NT2/D1 (cell line): ENCODE results near the gene COG4.
"Not testable (repeated sequence)": the region's sequence is repeated elsewhere in the genome, so short reads cannot be mapped to it uniquely, and the experiment has no call there.

Experiments used
- SUZ12 ChIP-seq: IDR thresholded peaks from 2 replicates; pipeline ENCODE4 v1.6.1; 2011; ENCODE audit not compliant: insufficient read length, insufficient read depth; ENCODE audit errors: extremely low read depth
- YY1 ChIP-seq: IDR thresholded peaks from 2 replicates; pipeline ENCODE4 v1.6.1; 2011; ENCODE audit not compliant: insufficient read length, insufficient read depth
- ZNF274 ChIP-seq: IDR thresholded peaks from 2 replicates; pipeline ENCODE4 v1.6.1; 2011; ENCODE audit warnings: mild to moderate bottlenecking, low read depth, low read length

GRCh38 chr16:70450142-70451003, 73.0 kb downstream of the COG4 start:
- not testable (repeated sequence) for TF ChIP-seq ZNF274, YY1, SUZ12
